ENCODE measurements around the gene PFN4. TPM values are rescaled to one million over a fixed set of nuclear protein-coding genes. Genes with fewer than 3 reads are reported as not detected.

PFN4 gene
- total RNA-seq, 1 experiment from 2014 or later = not detected

DNA sequence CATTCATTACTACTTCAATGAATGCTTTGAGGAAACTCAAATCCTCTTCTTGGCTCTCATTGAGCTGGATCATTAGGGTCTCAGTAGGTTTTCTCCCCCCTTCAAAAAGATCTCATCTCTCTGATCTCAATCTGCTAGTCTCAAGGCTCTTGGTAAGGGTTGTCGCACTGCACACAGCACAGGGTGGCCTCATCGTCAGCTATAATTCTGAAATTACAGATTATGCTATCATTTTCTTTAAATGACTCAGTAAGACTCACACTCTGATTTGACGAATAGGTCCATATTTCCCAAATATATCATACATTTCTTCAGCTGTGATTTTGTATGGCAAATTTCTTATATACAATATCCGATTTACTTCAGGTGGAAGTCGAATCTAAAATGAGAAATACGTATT is 49.3 kb downstream of the PFN4 start:
- Mint-ChIP-seq H3K4me3 (no peak overlapping the region; the same call in 1 of the 2 replicates), H3K4me1 (peaks cover 21% of the 10 kb centered on the region), H3K27ac (no peak overlapping the region), H3K9me3 (no peaks in the 10 kb centered on the region), H3K36me3 (peaks cover 25% of the 10 kb centered on the region), H3K27me3 (ENCODE audit: low read depth) (no peaks in the 10 kb centered on the region)
- ATAC-seq (no peak), DNase-seq (ENCODE audit: low spot score) (no peak)
- ChIA-PET CTCF (interaction anchor here (1.0 to 2.2 kb wide), 2 partner anchors 10 to 13 kb away, joined by 5 to 13 read pairs; partner anchors contain the start of gene TP53I3), POLR2A (no interaction called here)
- no peak for TF ChIP-seq TEAD1 (CRISPR knock-in tag; IDR thresholded peaks at IDR 0.05)

DNA sequence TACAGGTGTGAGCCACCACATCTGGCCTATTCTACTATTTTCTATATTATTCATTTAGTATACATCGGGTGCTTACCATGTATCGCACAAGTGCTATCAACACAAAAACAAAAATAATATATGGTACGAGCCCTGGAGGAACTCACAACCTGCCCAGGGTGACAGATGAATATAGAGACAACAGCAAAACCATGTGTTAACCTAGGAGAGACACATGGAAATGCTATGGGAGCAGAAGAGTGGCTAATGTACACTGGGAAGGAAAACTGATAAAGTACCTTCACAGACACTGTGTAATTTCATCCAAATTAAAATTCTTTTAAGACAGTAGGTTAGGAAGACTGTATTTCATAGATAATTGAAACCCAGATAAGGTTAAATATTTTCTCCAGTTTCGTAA is 50.9 kb downstream of the PFN4 start:
- ChIA-PET CTCF (interaction anchor here (2.2 kb wide), 1 partner anchor 12 kb away, joined by 13 read pairs; the partner anchor contains the start of gene TP53I3), POLR2A (no interaction called here)
- Mint-ChIP-seq H3K4me1 (peaks cover 12% of the 10 kb centered on the region), H3K27ac (no peak overlapping the region), H3K27me3 (ENCODE audit: low read depth) (no peaks in the 10 kb centered on the region), H3K4me3 (no peak overlapping the region), H3K9me3 (no peaks in the 10 kb centered on the region), H3K36me3 (peaks cover 39% of the 10 kb centered on the region)
- TF ChIP-seq CBFB (CRISPR knock-in tag; IDR thresholded peaks at IDR 0.05; ENCODE audit: low read depth) = no peak
- DNase-seq (ENCODE audit: low spot score) = no peak
- ATAC-seq = no peak

DNA sequence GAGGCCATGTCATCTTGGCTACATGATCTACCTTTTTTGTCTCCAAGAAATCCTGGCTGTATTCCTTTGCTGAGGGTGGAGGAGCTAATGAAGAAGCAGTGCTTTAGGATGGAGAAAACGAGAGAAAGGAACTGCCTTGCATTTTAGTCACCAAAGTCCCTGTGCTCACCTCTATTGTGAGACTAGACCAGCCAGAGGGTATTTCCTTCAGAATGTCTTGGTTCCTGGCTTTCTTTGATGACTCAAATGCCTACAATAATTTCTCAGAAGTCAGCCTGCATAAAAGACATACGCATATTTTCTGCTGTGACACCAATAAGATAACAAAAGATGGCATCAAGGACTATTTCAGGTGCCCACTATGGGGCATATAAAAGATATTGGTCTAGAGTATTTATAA is 57.8 kb downstream of the PFN4 start:
- CTCF ChIA-PET = interaction anchor here (0.6 kb wide), 1 partner anchor 23 kb away, joined by 4 read pairs; no protein-coding TSS in a partner anchor
- no peak overlapping the region for H3K27ac Mint-ChIP-seq
- H3K36me3 Mint-ChIP-seq = peaks cover 62% of the 10 kb centered on the region
- H3K4me1 Mint-ChIP-seq = no peaks in the 10 kb centered on the region; the same call in 1 of the 2 replicates
- DNase-seq (ENCODE audit: low spot score) = no peak
- POLR2A ChIA-PET = no interaction called here
- no peak overlapping the region for H3K4me3 Mint-ChIP-seq
- H3K27me3 Mint-ChIP-seq (ENCODE audit: low read depth) = no peaks in the 10 kb centered on the region
- H3K9me3 Mint-ChIP-seq = no peaks in the 10 kb centered on the region
- no peak for ATAC-seq
- TF ChIP-seq CREB1 (CRISPR knock-in tag; IDR thresholded peaks at IDR 0.05) (no peak), HMGA2 (CRISPR knock-in tag; IDR thresholded peaks at IDR 0.05) (no peak), ZNF138 (CRISPR knock-in tag; conservative IDR thresholded peaks at IDR 0.05) (no peak), ZNF263 (CRISPR knock-in tag; IDR thresholded peaks at IDR 0.05; ENCODE audit: low read depth) (no peak), GRHL2 (CRISPR knock-in tag; IDR thresholded peaks at IDR 0.05; ENCODE audit: insufficient replicate concordance, severe bottlenecking) (no peak), ZNF219 (CRISPR knock-in tag; IDR thresholded peaks at IDR 0.05; ENCODE audit: borderline replicate concordance) (no peak), RORB (CRISPR knock-in tag; IDR thresholded peaks at IDR 0.05) (no peak), GABPB1 (CRISPR knock-in tag; IDR thresholded peaks at IDR 0.05) (no peak), SP1 (CRISPR knock-in tag; conservative IDR thresholded peaks at IDR 0.05) (no peak), FOXP1 (CRISPR knock-in tag; IDR thresholded peaks at IDR 0.05; ENCODE audit: borderline replicate concordance) (no peak), ATF1 (CRISPR knock-in tag; IDR thresholded peaks at IDR 0.05) (no peak)
- TF ChIP-seq, protein P1, sequence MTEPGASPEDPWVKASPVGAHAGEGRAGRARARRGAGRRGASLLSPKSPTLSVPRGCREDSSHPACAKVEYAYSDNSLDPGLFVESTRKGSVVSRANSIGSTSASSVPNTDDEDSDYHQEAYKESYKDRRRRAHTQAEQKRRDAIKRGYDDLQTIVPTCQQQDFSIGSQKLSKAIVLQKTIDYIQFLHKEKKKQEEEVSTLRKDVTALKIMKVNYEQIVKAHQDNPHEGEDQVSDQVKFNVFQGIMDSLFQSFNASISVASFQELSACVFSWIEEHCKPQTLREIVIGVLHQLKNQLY (CRISPR knock-in tag; IDR thresholded peaks at IDR 0.05) = no peak
- TF ChIP-seq, protein P2, sequence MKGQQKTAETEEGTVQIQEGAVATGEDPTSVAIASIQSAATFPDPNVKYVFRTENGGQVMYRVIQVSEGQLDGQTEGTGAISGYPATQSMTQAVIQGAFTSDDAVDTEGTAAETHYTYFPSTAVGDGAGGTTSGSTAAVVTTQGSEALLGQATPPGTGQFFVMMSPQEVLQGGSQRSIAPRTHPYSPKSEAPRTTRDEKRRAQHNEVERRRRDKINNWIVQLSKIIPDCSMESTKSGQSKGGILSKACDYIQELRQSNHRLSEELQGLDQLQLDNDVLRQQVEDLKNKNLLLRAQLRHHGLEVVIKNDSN (CRISPR knock-in tag; IDR thresholded peaks at IDR 0.05) = no peak
- TF ChIP-seq, protein P3, sequence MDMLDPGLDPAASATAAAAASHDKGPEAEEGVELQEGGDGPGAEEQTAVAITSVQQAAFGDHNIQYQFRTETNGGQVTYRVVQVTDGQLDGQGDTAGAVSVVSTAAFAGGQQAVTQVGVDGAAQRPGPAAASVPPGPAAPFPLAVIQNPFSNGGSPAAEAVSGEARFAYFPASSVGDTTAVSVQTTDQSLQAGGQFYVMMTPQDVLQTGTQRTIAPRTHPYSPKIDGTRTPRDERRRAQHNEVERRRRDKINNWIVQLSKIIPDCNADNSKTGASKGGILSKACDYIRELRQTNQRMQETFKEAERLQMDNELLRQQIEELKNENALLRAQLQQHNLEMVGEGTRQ (CRISPR knock-in tag; IDR thresholded peaks at IDR 0.05) = no peak
- TF ChIP-seq, protein P4, sequence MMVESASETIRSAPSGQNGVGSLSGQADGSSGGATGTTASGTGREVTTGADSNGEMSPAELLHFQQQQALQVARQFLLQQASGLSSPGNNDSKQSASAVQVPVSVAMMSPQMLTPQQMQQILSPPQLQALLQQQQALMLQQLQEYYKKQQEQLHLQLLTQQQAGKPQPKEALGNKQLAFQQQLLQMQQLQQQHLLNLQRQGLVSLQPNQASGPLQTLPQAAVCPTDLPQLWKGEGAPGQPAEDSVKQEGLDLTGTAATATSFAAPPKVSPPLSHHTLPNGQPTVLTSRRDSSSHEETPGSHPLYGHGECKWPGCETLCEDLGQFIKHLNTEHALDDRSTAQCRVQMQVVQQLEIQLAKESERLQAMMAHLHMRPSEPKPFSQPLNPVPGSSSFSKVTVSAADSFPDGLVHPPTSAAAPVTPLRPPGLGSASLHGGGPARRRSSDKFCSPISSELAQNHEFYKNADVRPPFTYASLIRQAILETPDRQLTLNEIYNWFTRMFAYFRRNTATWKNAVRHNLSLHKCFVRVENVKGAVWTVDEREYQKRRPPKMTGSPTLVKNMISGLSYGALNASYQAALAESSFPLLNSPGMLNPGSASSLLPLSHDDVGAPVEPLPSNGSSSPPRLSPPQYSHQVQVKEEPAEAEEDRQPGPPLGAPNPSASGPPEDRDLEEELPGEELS (CRISPR knock-in tag; IDR thresholded peaks at IDR 0.05) = no peak
- TF ChIP-seq, protein P5, sequence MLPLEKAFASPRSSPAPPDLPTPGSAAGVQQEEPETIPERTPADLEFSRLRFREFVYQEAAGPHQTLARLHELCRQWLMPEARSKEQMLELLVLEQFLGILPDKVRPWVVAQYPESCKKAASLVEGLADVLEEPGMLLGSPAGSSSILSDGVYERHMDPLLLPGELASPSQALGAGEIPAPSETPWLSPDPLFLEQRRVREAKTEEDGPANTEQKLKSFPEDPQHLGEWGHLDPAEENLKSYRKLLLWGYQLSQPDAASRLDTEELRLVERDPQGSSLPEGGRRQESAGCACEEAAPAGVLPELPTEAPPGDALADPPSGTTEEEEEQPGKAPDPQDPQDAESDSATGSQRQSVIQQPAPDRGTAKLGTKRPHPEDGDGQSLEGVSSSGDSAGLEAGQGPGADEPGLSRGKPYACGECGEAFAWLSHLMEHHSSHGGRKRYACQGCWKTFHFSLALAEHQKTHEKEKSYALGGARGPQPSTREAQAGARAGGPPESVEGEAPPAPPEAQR (CRISPR knock-in tag; IDR thresholded peaks at IDR 0.05) = no peak
- TF ChIP-seq, protein P6, sequence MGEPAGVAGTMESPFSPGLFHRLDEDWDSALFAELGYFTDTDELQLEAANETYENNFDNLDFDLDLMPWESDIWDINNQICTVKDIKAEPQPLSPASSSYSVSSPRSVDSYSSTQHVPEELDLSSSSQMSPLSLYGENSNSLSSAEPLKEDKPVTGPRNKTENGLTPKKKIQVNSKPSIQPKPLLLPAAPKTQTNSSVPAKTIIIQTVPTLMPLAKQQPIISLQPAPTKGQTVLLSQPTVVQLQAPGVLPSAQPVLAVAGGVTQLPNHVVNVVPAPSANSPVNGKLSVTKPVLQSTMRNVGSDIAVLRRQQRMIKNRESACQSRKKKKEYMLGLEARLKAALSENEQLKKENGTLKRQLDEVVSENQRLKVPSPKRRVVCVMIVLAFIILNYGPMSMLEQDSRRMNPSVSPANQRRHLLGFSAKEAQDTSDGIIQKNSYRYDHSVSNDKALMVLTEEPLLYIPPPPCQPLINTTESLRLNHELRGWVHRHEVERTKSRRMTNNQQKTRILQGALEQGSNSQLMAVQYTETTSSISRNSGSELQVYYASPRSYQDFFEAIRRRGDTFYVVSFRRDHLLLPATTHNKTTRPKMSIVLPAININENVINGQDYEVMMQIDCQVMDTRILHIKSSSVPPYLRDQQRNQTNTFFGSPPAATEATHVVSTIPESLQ (CRISPR knock-in tag; IDR thresholded peaks at IDR 0.05) = no peak
